Osteocyte (in vitro differentiated cells): ENCODE results near the gene TELO2. TPM values are rescaled to one million over a fixed set of nuclear protein-coding genes. Genes with fewer than 3 reads are reported as not detected.

Experiments
- DNase-seq: peaks from one replicate; pipeline ENCODE4 v3.0.0; 2021; ENCODE audit warnings: mixed read lengths; ENCODE audit not compliant: unreplicated experiment; ENCODE audit errors: extremely low spot score
- H3K27ac Mint-ChIP-seq: one replicate; pipeline ENCODE4 v1.8.0; 2021; ENCODE audit warnings: mild to moderate bottlenecking, mixed read lengths; ENCODE audit not compliant: unreplicated experiment
- H3K27me3 Mint-ChIP-seq: one replicate; pipeline ENCODE4 v1.8.0; 2021; ENCODE audit warnings: mixed read lengths; ENCODE audit not compliant: unreplicated experiment
- H3K36me3 Mint-ChIP-seq: one replicate; pipeline ENCODE4 v1.8.0; 2021; ENCODE audit warnings: mixed read lengths; ENCODE audit not compliant: unreplicated experiment
- H3K4me1 Mint-ChIP-seq: one replicate; pipeline ENCODE4 v1.8.0; 2021; ENCODE audit warnings: mixed read lengths; ENCODE audit not compliant: unreplicated experiment
- H3K4me3 Mint-ChIP-seq: one replicate; pipeline ENCODE4 v1.8.0; 2021; ENCODE audit warnings: mild to moderate bottlenecking, moderate library complexity, mixed read lengths; ENCODE audit not compliant: unreplicated experiment
- H3K9me3 Mint-ChIP-seq: one replicate; pipeline ENCODE4 v1.8.0; 2021; ENCODE audit warnings: mixed read lengths; ENCODE audit not compliant: unreplicated experiment
- CTCF ChIP-seq: fragments of 200-600 bp; sonication (generic); IDR thresholded peaks from 2 replicates; pipeline ENCODE4 v1.5.0; 2021; ENCODE audit warnings: antibody characterized with exemption, mild to moderate bottlenecking, moderate library complexity
- total RNA-seq: library from RNA; stranded (reverse); gene quantifications from 2 replicates; pipeline ENCODE4 v1.2.1, GENCODE V29; 2021

TELO2 gene
- total RNA-seq, 1 donor from 2014 or later = 37.8 TPM

- no peaks in the 10 kb centered on the region for H3K4me1 Mint-ChIP-seq
- H3K9me3 Mint-ChIP-seq = no peaks in the 10 kb centered on the region
- peaks cover 15% of the 10 kb centered on the region for H3K36me3 Mint-ChIP-seq
- TF ChIP-seq CTCF = no peak
- H3K27ac Mint-ChIP-seq = no peak overlapping the region
- no peak for DNase-seq
- H3K27me3 Mint-ChIP-seq = no peaks in the 10 kb centered on the region
- no peak overlapping the region for H3K4me3 Mint-ChIP-seq
Observed at GRCh38 chr16:1509307-1510221, 16.4 kb downstream of the TELO2 start.

GRCh38 chr16:1510272-1510671, 17.1 kb downstream of the TELO2 start:
- no peak for TF ChIP-seq CTCF

GRCh38 chr16:1510941-1511351, 17.8 kb downstream of the TELO2 start:
- Mint-ChIP-seq H3K27me3 (no peaks in the 10 kb centered on the region), H3K4me3 (no peak overlapping the region), H3K27ac (no peak overlapping the region), H3K36me3 (peaks cover 19% of the 10 kb centered on the region), H3K4me1 (no peaks in the 10 kb centered on the region), H3K9me3 (no peaks in the 10 kb centered on the region)
- TF ChIP-seq CTCF = no peak
- no peak for DNase-seq

More at GRCh38 chr16:1510272-1510671, 17.1 kb downstream of the TELO2 start:
- H3K27me3 Mint-ChIP-seq = no peaks in the 10 kb centered on the region
- H3K9me3 Mint-ChIP-seq = no peaks in the 10 kb centered on the region
- no peak overlapping the region for H3K4me3 Mint-ChIP-seq
- H3K36me3 Mint-ChIP-seq = peaks cover 19% of the 10 kb centered on the region
- no peak for DNase-seq
- H3K27ac Mint-ChIP-seq = no peak overlapping the region
- H3K4me1 Mint-ChIP-seq = no peaks in the 10 kb centered on the region

- TF ChIP-seq CTCF = no peak
- no peaks in the 10 kb centered on the region for H3K27me3 Mint-ChIP-seq
- no peak overlapping the region for H3K27ac Mint-ChIP-seq
- no peak overlapping the region for H3K4me3 Mint-ChIP-seq
- DNase-seq = no peak
- peaks cover 21% of the 10 kb centered on the region for H3K36me3 Mint-ChIP-seq
- no peaks in the 10 kb centered on the region for H3K4me1 Mint-ChIP-seq
- H3K9me3 Mint-ChIP-seq = no peaks in the 10 kb centered on the region
Observed at GRCh38 chr16:1511662-1512569, 18.8 kb downstream of the TELO2 start.

- H3K27me3 Mint-ChIP-seq = no peaks in the 10 kb centered on the region
- no peaks in the 10 kb centered on the region for H3K9me3 Mint-ChIP-seq
- H3K4me3 Mint-ChIP-seq = no peak overlapping the region
- no peaks in the 10 kb centered on the region for H3K4me1 Mint-ChIP-seq
- TF ChIP-seq CTCF = no peak
- DNase-seq = no peak
- no peak overlapping the region for H3K27ac Mint-ChIP-seq
- peaks cover 17% of the 10 kb centered on the region for H3K36me3 Mint-ChIP-seq
Observed at GRCh38 chr16:1512774-1513173, 19.6 kb downstream of the TELO2 start.
